ENCODE data around the gene HOXA7.

HOXA7 gene

GRCh38 chr7:27180431-27181420 is 24.3 kb upstream of the HOXA7 start:
- no peak overlapping the region for H3K27ac ChIP-seq (ENCODE audit: insufficient read depth in 1 of 2, low read depth in 1 of 2, low read length in 2 of 2, poor library complexity in 1 of 2, severe bottlenecking in 2 of 2)
- H3K9me3 ChIP-seq (ENCODE audit: control extremely low read depth in 1 of 5, control insufficient read depth in 4 of 5, insufficient read depth in 2 of 5, low read depth in 1 of 5, low read length in 4 of 5): peaks cover 0 to 2% (median 0%) of the 10 kb centered on the region in 5 experiments
- POLR2A ChIA-PET: interaction anchor here (0.7 to 1.3 kb wide), 2 partner anchors 12 to 19 kb away, joined by 4 to 5 read pairs; no protein-coding TSS in a partner anchor
- WGBS (ENCODE audit: insufficient coverage): 94% methylated on average over 9 of the region's 12 CpGs
- no peak for DNase-seq
- peaks cover 0 to 37% (median 33%) of the 10 kb centered on the region in 4 experiments for H3K4me1 ChIP-seq (ENCODE audit: control extremely low read depth in 1 of 4, control insufficient read depth in 4 of 4, insufficient read depth in 4 of 4, low read length in 3 of 4)
- peaks cover 3 to 71% (median 34%) of the 10 kb centered on the region in 5 experiments for H3K27me3 ChIP-seq (replicated peaks in 2 of 5; ENCODE audit: control insufficient read depth in 4 of 5, insufficient read depth in 5 of 5, low read length in 4 of 5)
- no peaks in the 10 kb centered on the region for H3K36me3 ChIP-seq (ENCODE audit: control insufficient read depth in 4 of 4, insufficient read depth in 4 of 4, low read length in 3 of 4)
- H3K4me3 ChIP-seq (ENCODE audit: control insufficient read depth in 1 of 7, extremely low read depth in 1 of 7, insufficient read depth in 4 of 7, low read depth in 2 of 7, low read length in 6 of 7): no peak overlapping the region
- CTCF ChIA-PET: interaction anchor here (0.8 to 11.1 kb wide), 13 partner anchors 8 to 1318 kb away, joined by 3 to 84 read pairs (median 4); no protein-coding TSS in a partner anchor

GRCh38 chr7:27179503-27180430 is 23.3 kb upstream of the HOXA7 start:
- peaks cover 0 to 2% (median 0%) of the 10 kb centered on the region in 5 experiments for H3K9me3 ChIP-seq (ENCODE audit: control extremely low read depth in 1 of 5, control insufficient read depth in 4 of 5, insufficient read depth in 2 of 5, low read depth in 1 of 5, low read length in 4 of 5)
- POLR2A ChIA-PET: interaction anchor here (0.7 to 1.3 kb wide), 2 partner anchors 11 to 18 kb away, joined by 4 to 5 read pairs; no protein-coding TSS in a partner anchor
- peak; percentile 75 to 85 (median 81) for DNase-seq

GRCh38 chr7:27179030-27179429 is 22.6 kb upstream of the HOXA7 start:
- Histone ChIP-seq H3K9me3 (ENCODE audit: control extremely low read depth in 1 of 5, control insufficient read depth in 4 of 5, insufficient read depth in 2 of 5, low read depth in 1 of 5, low read length in 4 of 5) (peaks cover 0 to 2% (median 0%) of the 10 kb centered on the region in 5 experiments), H3K27ac (ENCODE audit: insufficient read depth in 1 of 2, low read depth in 1 of 2, low read length in 2 of 2, poor library complexity in 1 of 2, severe bottlenecking in 2 of 2) (no peak overlapping the region), H3K4me3 (ENCODE audit: control insufficient read depth in 1 of 7, extremely low read depth in 1 of 7, insufficient read depth in 4 of 7, low read depth in 2 of 7, low read length in 6 of 7) (no peak overlapping the region), H3K4me1 (ENCODE audit: control extremely low read depth in 1 of 4, control insufficient read depth in 4 of 4, insufficient read depth in 4 of 4, low read length in 3 of 4) (peaks cover 0 to 32% (median 25%) of the 10 kb centered on the region in 4 experiments), H3K27me3 (replicated peaks in 2 of 5; ENCODE audit: control insufficient read depth in 4 of 5, insufficient read depth in 5 of 5, low read length in 4 of 5) (peaks cover 0 to 56% (median 21%) of the 10 kb centered on the region in 5 experiments), H3K36me3 (ENCODE audit: control insufficient read depth in 4 of 4, insufficient read depth in 4 of 4, low read length in 3 of 4) (no peaks in the 10 kb centered on the region)
- WGBS (ENCODE audit: insufficient coverage): 90% methylated on average over 12 of the region's 14 CpGs
- ChIA-PET CTCF (interaction anchor here (1.0 to 11.1 kb wide), 16 partner anchors 8 to 1317 kb away, joined by 3 to 84 read pairs (median 4); partner anchors contain the start of gene HOXA9), POLR2A (interaction anchor here (1.3 kb wide), 1 partner anchor 18 kb away, joined by 4 read pairs; no protein-coding TSS in a partner anchor)
- no peak for DNase-seq

More at GRCh38 chr7:27179503-27180430, 23.3 kb upstream of the HOXA7 start:
- WGBS (ENCODE audit: insufficient coverage): 21% methylated on average over 54 of the region's 56 CpGs
- Histone ChIP-seq H3K36me3 (ENCODE audit: control insufficient read depth in 4 of 4, insufficient read depth in 4 of 4, low read length in 3 of 4) (no peaks in the 10 kb centered on the region), H3K4me1 (ENCODE audit: control extremely low read depth in 1 of 4, control insufficient read depth in 4 of 4, insufficient read depth in 4 of 4, low read length in 3 of 4) (peaks cover 0 to 31% (median 26%) of the 10 kb centered on the region in 4 experiments), H3K27ac (ENCODE audit: insufficient read depth in 1 of 2, low read depth in 1 of 2, low read length in 2 of 2, poor library complexity in 1 of 2, severe bottlenecking in 2 of 2) (no peak overlapping the region), H3K4me3 (ENCODE audit: control insufficient read depth in 1 of 7, extremely low read depth in 1 of 7, insufficient read depth in 4 of 7, low read depth in 2 of 7, low read length in 6 of 7) (peak overlapping the region in 6 of 7 experiments; percentile 4 to 72 (median 44)), H3K27me3 (replicated peaks in 2 of 5; ENCODE audit: control insufficient read depth in 4 of 5, insufficient read depth in 5 of 5, low read length in 4 of 5) (peaks cover 0 to 62% (median 25%) of the 10 kb centered on the region in 5 experiments)
- CTCF ChIA-PET: interaction anchor here (1.0 to 11.1 kb wide), 15 partner anchors 9 to 1317 kb away, joined by 3 to 84 read pairs (median 5); partner anchors contain the start of gene HOXA9

- no peak for DNase-seq
- 97% methylated on average over 5 of the region's 6 CpGs for WGBS (ENCODE audit: insufficient coverage)
- CTCF ChIA-PET: interaction anchor here (1.0 to 11.1 kb wide), 7 partner anchors 8 to 808 kb away, joined by 3 to 84 read pairs (median 9); partner anchors contain the start of gene HOXA9
- Histone ChIP-seq H3K36me3 (ENCODE audit: control insufficient read depth in 4 of 4, insufficient read depth in 4 of 4, low read length in 3 of 4) (no peaks in the 10 kb centered on the region), H3K27ac (ENCODE audit: insufficient read depth in 1 of 2, low read depth in 1 of 2, low read length in 2 of 2, poor library complexity in 1 of 2, severe bottlenecking in 2 of 2) (no peak overlapping the region), H3K4me1 (ENCODE audit: control extremely low read depth in 1 of 4, control insufficient read depth in 4 of 4, insufficient read depth in 4 of 4, low read length in 3 of 4) (peaks cover 0 to 27% (median 18%) of the 10 kb centered on the region in 4 experiments), H3K9me3 (ENCODE audit: control extremely low read depth in 1 of 5, control insufficient read depth in 4 of 5, insufficient read depth in 2 of 5, low read depth in 1 of 5, low read length in 4 of 5) (peaks cover 0 to 2% (median 0%) of the 10 kb centered on the region in 5 experiments), H3K4me3 (ENCODE audit: control insufficient read depth in 1 of 7, extremely low read depth in 1 of 7, insufficient read depth in 4 of 7, low read depth in 2 of 7, low read length in 6 of 7) (no peak overlapping the region), H3K27me3 (replicated peaks in 2 of 5; ENCODE audit: control insufficient read depth in 4 of 5, insufficient read depth in 5 of 5, low read length in 4 of 5) (peaks cover 0 to 49% (median 16%) of the 10 kb centered on the region in 5 experiments)
- POLR2A ChIA-PET: no interaction called here
Observed at GRCh38 chr7:27178366-27178765, 21.9 kb upstream of the HOXA7 start.

- Histone ChIP-seq H3K9me3 (ENCODE audit: control extremely low read depth in 1 of 5, control insufficient read depth in 4 of 5, insufficient read depth in 2 of 5, low read depth in 1 of 5, low read length in 4 of 5) (no peaks in the 10 kb centered on the region), H3K27ac (ENCODE audit: insufficient read depth in 1 of 2, low read depth in 1 of 2, low read length in 2 of 2, poor library complexity in 1 of 2, severe bottlenecking in 2 of 2) (no peak overlapping the region), H3K27me3 (replicated peaks in 2 of 5; ENCODE audit: control insufficient read depth in 4 of 5, insufficient read depth in 5 of 5, low read length in 4 of 5) (peaks cover 0 to 44% (median 12%) of the 10 kb centered on the region in 5 experiments), H3K36me3 (ENCODE audit: control insufficient read depth in 4 of 4, insufficient read depth in 4 of 4, low read length in 3 of 4) (no peaks in the 10 kb centered on the region), H3K4me3 (ENCODE audit: control insufficient read depth in 1 of 7, extremely low read depth in 1 of 7, insufficient read depth in 4 of 7, low read depth in 2 of 7, low read length in 6 of 7) (no peak overlapping the region), H3K4me1 (ENCODE audit: control extremely low read depth in 1 of 4, control insufficient read depth in 4 of 4, insufficient read depth in 4 of 4, low read length in 3 of 4) (peaks cover 0 to 27% (median 16%) of the 10 kb centered on the region in 4 experiments)
- no peak for DNase-seq
- 100% methylated on average over 5 of the region's 5 CpGs for WGBS (ENCODE audit: insufficient coverage)
- ChIA-PET POLR2A (interaction anchor here (1.8 kb wide), 1 partner anchor 15 kb away, joined by 5 read pairs; no protein-coding TSS in a partner anchor), CTCF (interaction anchor here (0.7 to 11.1 kb wide), 8 partner anchors 10 to 826 kb away, joined by 3 to 84 read pairs (median 6); no protein-coding TSS in a partner anchor)
Observed at GRCh38 chr7:27177795-27178320, 21.4 kb upstream of the HOXA7 start.
